Fibroblast of the conjunctiva (primary cell): ENCODE results near the gene COL5A1.
"Not testable (repeated sequence)": the region's sequence is repeated elsewhere in the genome, so short reads cannot be mapped to it uniquely, and the experiment has no call there.

ENCODE experiments used
- DNase-seq: peaks from one replicate; pipeline ENCODE4 v3.0.0-alpha.2; 2010; ENCODE audit warnings: low read depth

COL5A1 gene

GRCh38 chr9:134640506-134641172 is 964 bp upstream of the COL5A1 start:
- no peak for DNase-seq

- DNase-seq = no peak
Observed at GRCh38 chr9:134641990-134642384, 384 bp downstream of the COL5A1 start.

- peak; percentile 72 for DNase-seq
Observed at GRCh38 chr9:134642385-134643181, 980 bp downstream of the COL5A1 start.

- DNase-seq = no peak
Observed at GRCh38 chr9:134643222-134643671, 1.6 kb downstream of the COL5A1 start.

GRCh38 chr9:134644401-134644724 is 2.8 kb downstream of the COL5A1 start:
- not testable (repeated sequence) for DNase-seq

GRCh38 chr9:134644725-134645606 is 3.4 kb downstream of the COL5A1 start:
- peak; percentile 99 for DNase-seq

GRCh38 chr9:134645607-134646365 is 4.2 kb downstream of the COL5A1 start:
- no peak for DNase-seq

GRCh38 chr9:134647359-134648080 is 5.9 kb downstream of the COL5A1 start:
- DNase-seq = no peak

- no peak for DNase-seq
Observed at GRCh38 chr9:134648701-134649530, 7.3 kb downstream of the COL5A1 start.

GRCh38 chr9:134650431-134651190 is 9.0 kb downstream of the COL5A1 start:
- DNase-seq = no peak

- no peak for DNase-seq
Observed at GRCh38 chr9:134651226-134651905, 9.8 kb downstream of the COL5A1 start.

- no peak for DNase-seq
Observed at GRCh38 chr9:134652291-134653225, 11.0 kb downstream of the COL5A1 start.

GRCh38 chr9:134653259-134654009 is 11.8 kb downstream of the COL5A1 start:
- no peak for DNase-seq

- no peak for DNase-seq
Observed at GRCh38 chr9:134655101-134655500, 13.5 kb downstream of the COL5A1 start.

- no peak for DNase-seq
Observed at GRCh38 chr9:134655586-134656333, 14.2 kb downstream of the COL5A1 start.

- DNase-seq = no peak
Observed at GRCh38 chr9:134656334-134657006, 14.9 kb downstream of the COL5A1 start.
